ENCODE data around the gene SLC38A6.

Gene SLC38A6

GRCh38 chr14:61041704-61042103 lies 60.7 kb downstream of the SLC38A6 start:
- H3K4me3 ChIP-seq (ENCODE audit: low read length) = no peak overlapping the region
- TF ChIP-seq CTCF (IDR thresholded peaks at IDR 0.05; ENCODE audit: insufficient read depth, low read depth, low read length, missing control alignments) = no peak

DNA sequence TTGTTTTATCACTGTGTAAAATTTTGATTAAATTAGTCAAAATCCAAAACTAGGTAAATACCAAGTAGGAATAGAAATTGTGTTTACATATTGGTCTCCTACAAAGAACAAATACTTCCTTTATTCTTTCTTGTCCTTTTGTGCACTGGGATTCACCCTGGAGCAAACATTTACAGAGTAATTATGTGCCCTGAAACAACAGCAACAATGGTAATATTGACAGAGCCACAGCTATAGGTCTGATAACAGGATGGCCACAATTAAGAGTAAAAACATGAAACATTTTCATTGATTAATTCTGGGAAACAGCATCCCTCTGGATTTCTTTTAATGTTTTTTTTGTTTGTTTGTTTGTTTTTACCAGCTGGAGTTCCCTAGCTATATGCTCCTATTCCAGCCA lies 61.2 kb downstream of the SLC38A6 start:
- TF ChIP-seq CTCF (IDR thresholded peaks at IDR 0.05; ENCODE audit: insufficient read depth, low read depth, low read length, missing control alignments) = no peak
- H3K4me3 ChIP-seq (ENCODE audit: low read length) = no peak overlapping the region
- DNase-seq (ENCODE audit: low read depth) = no peak

More at GRCh38 chr14:61041704-61042103, 60.7 kb downstream of the SLC38A6 start:
- no peak for DNase-seq (ENCODE audit: low read depth)

DNA sequence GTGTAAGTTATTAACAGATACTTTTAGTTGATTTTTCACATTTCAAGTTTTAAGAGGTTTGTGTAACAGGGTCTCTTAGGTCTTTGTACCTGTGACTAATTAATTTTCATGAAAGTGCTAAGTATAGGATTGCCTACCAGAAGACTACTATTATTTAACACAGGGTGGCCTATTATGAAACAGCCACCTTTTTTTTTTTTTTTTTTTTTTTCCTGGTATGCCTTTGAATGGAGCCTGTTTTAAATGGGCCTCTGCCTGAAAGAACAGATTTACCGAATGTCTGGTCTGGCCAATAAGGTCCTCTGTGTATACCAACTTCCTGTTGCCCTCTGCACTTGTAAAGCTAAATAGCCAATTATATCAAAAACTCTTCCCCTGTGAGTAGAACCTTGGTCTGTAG lies 62.5 kb downstream of the SLC38A6 start:
- no peak for TF ChIP-seq CTCF (IDR thresholded peaks at IDR 0.05; ENCODE audit: insufficient read depth, low read depth, low read length, missing control alignments)
- H3K4me3 ChIP-seq (ENCODE audit: low read length) = no peak overlapping the region
- no peak for DNase-seq (ENCODE audit: low read depth)

DNA sequence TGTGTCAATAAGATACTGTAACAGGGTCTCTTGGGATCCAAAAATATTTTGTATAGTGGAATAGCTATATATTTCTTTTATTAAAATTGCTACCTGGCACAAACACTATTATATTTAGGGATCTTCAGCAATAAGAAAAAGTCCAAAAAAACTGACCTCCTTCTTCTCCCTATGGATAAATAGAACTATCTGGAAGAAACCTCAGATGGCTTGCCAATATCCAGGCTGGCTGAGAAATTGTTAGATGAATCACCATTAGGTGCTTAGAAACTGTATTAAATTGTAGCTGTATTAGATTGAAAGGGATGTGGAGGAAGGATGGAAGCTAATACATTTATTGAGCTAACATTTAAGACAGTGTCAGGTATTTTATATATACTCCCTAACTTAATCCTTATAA lies 66.0 kb downstream of the SLC38A6 start:
- no peak for TF ChIP-seq CTCF (IDR thresholded peaks at IDR 0.05; ENCODE audit: insufficient read depth, low read depth, low read length, missing control alignments)
- H3K4me3 ChIP-seq (ENCODE audit: low read length) = no peak overlapping the region
- DNase-seq (ENCODE audit: low read depth) = no peak

DNA sequence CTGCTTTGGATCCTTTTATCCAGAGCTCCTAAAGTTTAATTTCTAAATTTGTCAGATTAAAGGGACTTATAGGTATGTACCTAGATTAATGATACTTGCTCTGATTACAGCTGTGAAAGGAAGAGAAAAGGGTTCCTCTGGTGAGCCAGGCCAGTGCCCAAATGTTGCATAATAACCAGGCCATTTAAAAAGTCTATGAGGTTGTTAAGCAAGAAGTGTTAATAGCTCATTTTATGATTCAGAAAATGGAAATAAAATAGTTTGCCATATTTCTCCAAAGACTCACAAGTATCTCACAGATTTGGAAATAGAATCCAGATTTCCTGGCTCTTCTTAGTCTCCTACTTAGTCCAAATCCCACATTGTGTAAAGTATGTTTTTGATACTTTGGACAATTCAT lies 67.6 kb downstream of the SLC38A6 start:
- no peak for TF ChIP-seq CTCF (IDR thresholded peaks at IDR 0.05; ENCODE audit: insufficient read depth, low read depth, low read length, missing control alignments)

DNA sequence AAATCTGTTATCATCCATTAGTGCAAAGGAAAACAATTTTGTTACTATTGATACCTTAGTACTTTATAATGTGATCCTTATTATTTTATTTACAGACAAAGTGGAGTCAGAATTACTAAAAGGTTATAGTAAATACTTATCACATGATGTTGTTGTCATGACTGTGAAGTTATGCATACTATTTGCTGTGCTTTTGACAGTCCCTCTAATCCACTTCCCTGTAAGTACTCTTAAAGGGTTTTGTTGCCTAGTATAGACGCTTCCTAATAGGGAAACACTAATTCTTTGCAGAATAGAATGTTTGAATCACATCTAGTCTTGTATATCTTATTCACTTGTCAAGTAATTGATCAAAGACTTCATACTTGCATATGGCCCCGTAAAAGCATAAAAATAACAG lies 69.4 kb downstream of the SLC38A6 start:
- no peak for TF ChIP-seq CTCF (IDR thresholded peaks at IDR 0.05; ENCODE audit: insufficient read depth, low read depth, low read length, missing control alignments)
- DNase-seq (ENCODE audit: low read depth) = no peak
- no peak overlapping the region for H3K4me3 ChIP-seq (ENCODE audit: low read length)

More for the DNA sequence above, 67.6 kb downstream of the SLC38A6 start:
- no peak overlapping the region for H3K4me3 ChIP-seq (ENCODE audit: low read length)
- no peak for DNase-seq (ENCODE audit: low read depth)

GRCh38 chr14:61051051-61051450 lies 70.0 kb downstream of the SLC38A6 start:
- no peak overlapping the region for H3K4me3 ChIP-seq (ENCODE audit: low read length)
- no peak for DNase-seq (ENCODE audit: low read depth)
- TF ChIP-seq CTCF (IDR thresholded peaks at IDR 0.05; ENCODE audit: insufficient read depth, low read depth, low read length, missing control alignments) = no peak
